ENCODE results near the gene AP2A2.
A peak's percentile ranks its signal among the peaks of the same experiment; 100 is the strongest.

AP2A2 gene

DNA sequence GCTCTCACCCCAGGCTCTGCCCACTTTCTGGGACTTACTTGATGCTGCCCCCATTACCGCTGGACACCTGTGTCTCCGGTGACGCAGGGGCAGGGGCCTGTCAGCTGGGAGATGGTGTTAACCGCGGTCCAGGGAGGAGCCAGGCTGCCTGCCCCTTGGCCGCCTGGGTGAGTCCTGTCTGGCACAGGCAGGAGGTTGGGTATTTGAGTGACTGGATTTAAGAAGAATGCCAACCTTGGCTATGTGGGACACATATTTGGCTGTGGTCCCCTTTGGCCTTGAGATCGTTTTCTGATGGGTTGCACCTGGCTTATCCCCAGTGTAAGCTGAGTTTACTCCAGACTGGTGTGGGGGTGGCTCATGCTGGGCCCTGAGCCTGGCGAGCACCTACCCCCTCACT lies 108.3 kb downstream of the AP2A2 start:
- Histone ChIP-seq H3K36me3 (ENCODE audit: control insufficient read depth in 2 of 2, insufficient read depth in 1 of 2, low read length in 2 of 2) (no peaks in the 10 kb centered on the region), H3K4me1 (ENCODE audit: control insufficient read depth, insufficient read depth, low read length) (no peaks in the 10 kb centered on the region), H3K9me3 (ENCODE audit: control insufficient read depth, insufficient read depth, low read depth, low read length) (no peaks in the 10 kb centered on the region), H3K4me3 (ENCODE audit: low read depth, low read length) (no peak overlapping the region), H3K27ac (ENCODE audit: extremely low read depth, low read depth, low read length) (no peak overlapping the region)
- ChIA-PET CTCF (no interaction called here), POLR2A (no interaction called here)
- TF ChIP-seq ZNF132 (tag by site-specific recombination; IDR thresholded peaks at IDR 0.05; ENCODE audit: borderline replicate concordance), result no peak
- TF ChIP-seq ZNF121 (tag by site-specific recombination; IDR thresholded peaks at IDR 0.05), result no peak
- TF ChIP-seq ZNF426 (tag by site-specific recombination; IDR thresholded peaks at IDR 0.05), result no peak
- TF ChIP-seq ZSCAN23 (tag by site-specific recombination; IDR thresholded peaks at IDR 0.05), result no peak
- TF ChIP-seq ZNF654 (tag by site-specific recombination; IDR thresholded peaks at IDR 0.05; ENCODE audit: low read depth), result no peak
- no peak for TF ChIP-seq ZNF747 (tag by site-specific recombination; IDR thresholded peaks at IDR 0.05)
- TF ChIP-seq, protein P1, sequence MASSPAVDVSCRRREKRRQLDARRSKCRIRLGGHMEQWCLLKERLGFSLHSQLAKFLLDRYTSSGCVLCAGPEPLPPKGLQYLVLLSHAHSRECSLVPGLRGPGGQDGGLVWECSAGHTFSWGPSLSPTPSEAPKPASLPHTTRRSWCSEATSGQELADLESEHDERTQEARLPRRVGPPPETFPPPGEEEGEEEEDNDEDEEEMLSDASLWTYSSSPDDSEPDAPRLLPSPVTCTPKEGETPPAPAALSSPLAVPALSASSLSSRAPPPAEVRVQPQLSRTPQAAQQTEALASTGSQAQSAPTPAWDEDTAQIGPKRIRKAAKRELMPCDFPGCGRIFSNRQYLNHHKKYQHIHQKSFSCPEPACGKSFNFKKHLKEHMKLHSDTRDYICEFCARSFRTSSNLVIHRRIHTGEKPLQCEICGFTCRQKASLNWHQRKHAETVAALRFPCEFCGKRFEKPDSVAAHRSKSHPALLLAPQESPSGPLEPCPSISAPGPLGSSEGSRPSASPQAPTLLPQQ (tag by site-specific recombination; IDR thresholded peaks at IDR 0.05), result no peak
- no peak for TF ChIP-seq YY2 (tag by site-specific recombination; IDR thresholded peaks at IDR 0.05)
- no peak for TF ChIP-seq BCL11B (tag by site-specific recombination; IDR thresholded peaks at IDR 0.05; ENCODE audit: low read depth)
- TF ChIP-seq, protein P2, sequence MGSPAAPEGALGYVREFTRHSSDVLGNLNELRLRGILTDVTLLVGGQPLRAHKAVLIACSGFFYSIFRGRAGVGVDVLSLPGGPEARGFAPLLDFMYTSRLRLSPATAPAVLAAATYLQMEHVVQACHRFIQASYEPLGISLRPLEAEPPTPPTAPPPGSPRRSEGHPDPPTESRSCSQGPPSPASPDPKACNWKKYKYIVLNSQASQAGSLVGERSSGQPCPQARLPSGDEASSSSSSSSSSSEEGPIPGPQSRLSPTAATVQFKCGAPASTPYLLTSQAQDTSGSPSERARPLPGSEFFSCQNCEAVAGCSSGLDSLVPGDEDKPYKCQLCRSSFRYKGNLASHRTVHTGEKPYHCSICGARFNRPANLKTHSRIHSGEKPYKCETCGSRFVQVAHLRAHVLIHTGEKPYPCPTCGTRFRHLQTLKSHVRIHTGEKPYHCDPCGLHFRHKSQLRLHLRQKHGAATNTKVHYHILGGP (tag by site-specific recombination; IDR thresholded peaks at IDR 0.05), result no peak
- TF ChIP-seq, protein P3, sequence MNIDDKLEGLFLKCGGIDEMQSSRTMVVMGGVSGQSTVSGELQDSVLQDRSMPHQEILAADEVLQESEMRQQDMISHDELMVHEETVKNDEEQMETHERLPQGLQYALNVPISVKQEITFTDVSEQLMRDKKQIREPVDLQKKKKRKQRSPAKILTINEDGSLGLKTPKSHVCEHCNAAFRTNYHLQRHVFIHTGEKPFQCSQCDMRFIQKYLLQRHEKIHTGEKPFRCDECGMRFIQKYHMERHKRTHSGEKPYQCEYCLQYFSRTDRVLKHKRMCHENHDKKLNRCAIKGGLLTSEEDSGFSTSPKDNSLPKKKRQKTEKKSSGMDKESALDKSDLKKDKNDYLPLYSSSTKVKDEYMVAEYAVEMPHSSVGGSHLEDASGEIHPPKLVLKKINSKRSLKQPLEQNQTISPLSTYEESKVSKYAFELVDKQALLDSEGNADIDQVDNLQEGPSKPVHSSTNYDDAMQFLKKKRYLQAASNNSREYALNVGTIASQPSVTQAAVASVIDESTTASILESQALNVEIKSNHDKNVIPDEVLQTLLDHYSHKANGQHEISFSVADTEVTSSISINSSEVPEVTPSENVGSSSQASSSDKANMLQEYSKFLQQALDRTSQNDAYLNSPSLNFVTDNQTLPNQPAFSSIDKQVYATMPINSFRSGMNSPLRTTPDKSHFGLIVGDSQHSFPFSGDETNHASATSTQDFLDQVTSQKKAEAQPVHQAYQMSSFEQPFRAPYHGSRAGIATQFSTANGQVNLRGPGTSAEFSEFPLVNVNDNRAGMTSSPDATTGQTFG (tag by site-specific recombination; IDR thresholded peaks at IDR 0.05; ENCODE audit: borderline replicate concordance), result no peak

DNA sequence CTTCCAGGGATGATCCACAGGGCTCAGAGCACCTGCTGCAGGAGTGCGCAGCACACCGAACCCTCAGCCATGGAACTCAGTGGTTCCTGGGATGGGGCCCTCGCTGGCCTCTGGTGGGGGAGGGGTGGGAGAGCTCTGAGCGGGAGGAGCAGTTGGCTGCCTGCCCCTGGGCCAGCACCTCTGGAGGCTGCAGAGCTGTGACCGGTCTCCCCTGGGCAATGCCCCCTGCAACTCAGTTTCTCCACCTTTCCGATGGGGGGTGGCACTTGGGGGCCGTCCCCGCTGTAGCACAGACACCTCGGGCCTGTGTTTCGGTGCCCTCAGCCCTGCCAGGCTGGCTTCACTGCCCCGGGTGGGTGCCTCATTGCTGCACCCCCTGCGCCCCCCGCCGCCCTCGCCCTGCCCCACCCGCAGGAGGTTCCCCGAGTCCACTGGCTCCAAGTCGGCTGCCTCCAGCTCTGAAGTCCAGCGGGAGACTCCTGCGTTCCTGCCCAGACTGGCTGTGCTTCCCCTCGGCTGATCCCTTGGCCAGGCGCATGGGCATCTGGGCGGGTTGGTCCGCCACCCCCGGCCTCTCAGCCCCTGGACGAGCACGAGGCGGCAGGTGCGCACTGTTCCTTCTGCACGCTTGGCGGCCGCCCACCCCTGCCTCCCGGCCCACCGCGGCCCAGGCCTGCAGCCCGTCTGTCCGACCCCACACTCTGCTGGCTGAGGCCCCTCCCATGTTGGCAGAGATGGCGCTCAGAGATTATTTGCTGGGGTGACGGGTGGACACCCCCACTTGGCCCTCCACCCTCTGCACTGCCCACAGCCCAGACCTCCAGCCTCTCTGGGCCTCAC lies 109.0 kb downstream of the AP2A2 start:
- CTCF ChIA-PET, result no interaction called here
- no peaks in the 10 kb centered on the region for H3K9me3 ChIP-seq (ENCODE audit: control insufficient read depth, insufficient read depth, low read depth, low read length)
- no peaks in the 10 kb centered on the region for H3K4me1 ChIP-seq (ENCODE audit: control insufficient read depth, insufficient read depth, low read length)
- H3K36me3 ChIP-seq (ENCODE audit: control insufficient read depth in 2 of 2, insufficient read depth in 1 of 2, low read length in 2 of 2), result no peaks in the 10 kb centered on the region
- no peak overlapping the region for H3K27ac ChIP-seq (ENCODE audit: extremely low read depth, low read depth, low read length)
- TF ChIP-seq GLIS2 (tag by site-specific recombination; IDR thresholded peaks at IDR 0.05), result peak; percentile 54; the same call in 1 of the 2 replicates
- TF ChIP-seq ZNF239 (tag by site-specific recombination; IDR thresholded peaks at IDR 0.05), result no peak
- H3K4me3 ChIP-seq (ENCODE audit: low read depth, low read length), result no peak overlapping the region
- POLR2A ChIA-PET, result no interaction called here

DNA sequence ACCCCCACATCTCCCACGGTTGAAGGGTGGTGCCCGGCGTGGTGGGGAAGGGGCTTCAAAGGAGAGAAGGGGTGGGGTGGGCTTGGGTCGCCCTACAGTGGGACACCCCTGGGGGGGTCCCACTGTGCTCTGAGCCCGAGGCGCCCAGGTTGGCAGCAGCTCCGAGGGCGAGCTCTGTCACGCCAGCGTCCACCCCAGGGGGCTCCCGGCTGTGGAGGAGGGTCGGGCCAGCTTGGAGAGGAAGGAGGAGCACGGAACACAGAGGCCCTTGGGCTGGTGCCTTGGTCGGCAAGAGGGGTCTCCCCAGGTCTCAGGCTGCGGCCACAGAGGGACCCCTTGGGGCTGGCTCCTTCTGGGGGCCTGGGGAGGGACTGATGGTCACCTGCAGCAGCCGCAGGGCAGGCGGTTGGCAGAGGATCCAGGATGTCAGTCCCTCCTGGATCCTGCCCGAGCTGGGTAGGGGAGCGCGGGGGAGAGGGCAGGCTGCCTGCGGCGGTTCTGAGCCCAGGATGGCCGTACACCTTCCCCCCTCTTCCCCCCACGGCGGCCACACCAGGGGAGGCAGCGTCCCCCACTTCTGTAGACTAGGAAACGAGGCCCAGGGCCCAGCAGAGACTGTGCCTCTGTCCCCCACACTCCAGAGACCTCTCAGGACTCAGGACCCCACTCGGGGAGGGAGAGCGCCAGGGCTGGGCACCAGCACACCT lies 110.1 kb downstream of the AP2A2 start:
- H3K4me1 ChIP-seq (ENCODE audit: control insufficient read depth, insufficient read depth, low read length), result no peaks in the 10 kb centered on the region
- CTCF ChIA-PET, result no interaction called here
- TF ChIP-seq ZNF239 (tag by site-specific recombination; IDR thresholded peaks at IDR 0.05) (no peak), WT1 (tag by site-specific recombination; IDR thresholded peaks at IDR 0.05) (no peak)
- POLR2A ChIA-PET, result no interaction called here
- no peak overlapping the region for H3K27ac ChIP-seq (ENCODE audit: extremely low read depth, low read depth, low read length)
- no peak overlapping the region for H3K4me3 ChIP-seq (ENCODE audit: low read depth, low read length)
- H3K36me3 ChIP-seq (ENCODE audit: control insufficient read depth in 2 of 2, insufficient read depth in 1 of 2, low read length in 2 of 2), result no peaks in the 10 kb centered on the region
- no peaks in the 10 kb centered on the region for H3K9me3 ChIP-seq (ENCODE audit: control insufficient read depth, insufficient read depth, low read depth, low read length)
